ENCODE data around the gene TMA16.
"Not testable (repeated sequence)": the region's sequence is repeated elsewhere in the genome, so short reads cannot be mapped to it uniquely, and the experiment has no call there.

Gene TMA16

GRCh38 chr4:163536091-163536490, 41.6 kb downstream of the TMA16 start:
- TF ChIP-seq, protein P1, sequence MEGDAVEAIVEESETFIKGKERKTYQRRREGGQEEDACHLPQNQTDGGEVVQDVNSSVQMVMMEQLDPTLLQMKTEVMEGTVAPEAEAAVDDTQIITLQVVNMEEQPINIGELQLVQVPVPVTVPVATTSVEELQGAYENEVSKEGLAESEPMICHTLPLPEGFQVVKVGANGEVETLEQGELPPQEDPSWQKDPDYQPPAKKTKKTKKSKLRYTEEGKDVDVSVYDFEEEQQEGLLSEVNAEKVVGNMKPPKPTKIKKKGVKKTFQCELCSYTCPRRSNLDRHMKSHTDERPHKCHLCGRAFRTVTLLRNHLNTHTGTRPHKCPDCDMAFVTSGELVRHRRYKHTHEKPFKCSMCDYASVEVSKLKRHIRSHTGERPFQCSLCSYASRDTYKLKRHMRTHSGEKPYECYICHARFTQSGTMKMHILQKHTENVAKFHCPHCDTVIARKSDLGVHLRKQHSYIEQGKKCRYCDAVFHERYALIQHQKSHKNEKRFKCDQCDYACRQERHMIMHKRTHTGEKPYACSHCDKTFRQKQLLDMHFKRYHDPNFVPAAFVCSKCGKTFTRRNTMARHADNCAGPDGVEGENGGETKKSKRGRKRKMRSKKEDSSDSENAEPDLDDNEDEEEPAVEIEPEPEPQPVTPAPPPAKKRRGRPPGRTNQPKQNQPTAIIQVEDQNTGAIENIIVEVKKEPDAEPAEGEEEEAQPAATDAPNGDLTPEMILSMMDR (IDR thresholded peaks at IDR 0.05; ENCODE audit: low read depth, low read length): no peak

DNA sequence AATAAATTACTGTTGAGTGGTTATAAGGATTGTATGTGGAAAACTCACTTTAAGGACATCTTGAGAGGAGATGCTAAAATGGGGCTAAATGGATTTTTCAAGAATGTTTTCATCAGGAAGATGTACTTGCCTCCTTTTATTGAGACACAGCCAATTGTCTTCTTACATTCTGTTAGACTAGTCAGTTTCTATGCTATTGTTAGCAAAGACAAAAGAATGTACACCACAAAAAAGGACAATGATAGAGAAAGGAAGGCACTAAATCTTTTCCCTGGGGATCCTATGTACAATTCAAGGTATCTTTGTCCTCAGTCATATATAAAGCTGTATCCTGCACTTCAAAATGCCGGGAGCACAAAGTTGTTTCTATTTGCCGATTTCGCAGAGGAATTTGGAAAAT, 42.6 kb downstream of the TMA16 start:
- TF ChIP-seq, protein P1 (IDR thresholded peaks at IDR 0.05; ENCODE audit: low read depth, low read length): no peak
- H3K4me3 ChIP-seq (ENCODE audit: low read depth, low read length): no peak overlapping the region

More at GRCh38 chr4:163536091-163536490, 41.6 kb downstream of the TMA16 start:
- H3K4me3 ChIP-seq (ENCODE audit: low read depth, low read length): no peak overlapping the region

GRCh38 chr4:163538820-163539219, 44.3 kb downstream of the TMA16 start:
- not testable (repeated sequence) for H3K4me3 ChIP-seq (ENCODE audit: low read depth, low read length)

- H3K4me3 ChIP-seq (ENCODE audit: low read depth, low read length): no peak overlapping the region
Observed at GRCh38 chr4:163540448-163540847, 46.0 kb downstream of the TMA16 start.

GRCh38 chr4:163540977-163541376, 46.5 kb downstream of the TMA16 start:
- H3K4me3 ChIP-seq (ENCODE audit: low read depth, low read length): no peak overlapping the region
- TF ChIP-seq, protein P1 (IDR thresholded peaks at IDR 0.05; ENCODE audit: low read depth, low read length): no peak

More at GRCh38 chr4:163540448-163540847, 46.0 kb downstream of the TMA16 start:
- TF ChIP-seq, protein P1 (IDR thresholded peaks at IDR 0.05; ENCODE audit: low read depth, low read length): no peak

DNA sequence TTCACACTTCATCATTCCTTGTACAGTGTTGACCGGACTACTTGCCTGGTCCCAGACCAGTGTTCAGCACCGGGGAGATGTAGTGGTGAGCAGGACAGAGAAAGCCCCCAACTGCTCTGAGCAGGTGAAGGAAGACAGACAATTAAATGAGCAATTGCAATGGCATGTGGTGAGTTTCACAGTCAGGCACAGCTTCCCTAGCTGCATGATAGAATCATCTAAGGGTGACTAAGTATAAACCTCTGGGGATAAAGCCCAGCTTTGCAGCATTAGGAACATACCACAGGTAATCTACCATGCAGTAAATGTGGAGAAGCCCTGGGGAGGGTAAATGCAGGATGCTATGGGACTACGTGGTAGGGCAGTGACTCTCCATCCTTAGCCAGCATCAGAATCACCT, 47.8 kb downstream of the TMA16 start:
- TF ChIP-seq, protein P1 (IDR thresholded peaks at IDR 0.05; ENCODE audit: low read depth, low read length): no peak
- no peak overlapping the region for H3K4me3 ChIP-seq (ENCODE audit: low read depth, low read length)

GRCh38 chr4:163544407-163545038, 50.0 kb downstream of the TMA16 start:
- H3K4me3 ChIP-seq (ENCODE audit: low read depth, low read length): peak overlapping the region; percentile 39

More at GRCh38 chr4:163544407-163545038, 50.0 kb downstream of the TMA16 start:
- TF ChIP-seq, protein P1 (IDR thresholded peaks at IDR 0.05; ENCODE audit: low read depth, low read length): peak; percentile 93
